ENCODE results near the gene SIGMAR1.
"Not testable (repeated sequence)": the region's sequence is repeated elsewhere in the genome, so short reads cannot be mapped to it uniquely, and the experiment has no call there.

SIGMAR1 gene

GRCh38 chr9:34656992-34657391 lies 19.4 kb upstream of the SIGMAR1 start:
- DNase-seq (ENCODE audit: extremely low spot score, insufficient read length, low read depth): no peak
- FAIRE-seq: no peak

DNA sequence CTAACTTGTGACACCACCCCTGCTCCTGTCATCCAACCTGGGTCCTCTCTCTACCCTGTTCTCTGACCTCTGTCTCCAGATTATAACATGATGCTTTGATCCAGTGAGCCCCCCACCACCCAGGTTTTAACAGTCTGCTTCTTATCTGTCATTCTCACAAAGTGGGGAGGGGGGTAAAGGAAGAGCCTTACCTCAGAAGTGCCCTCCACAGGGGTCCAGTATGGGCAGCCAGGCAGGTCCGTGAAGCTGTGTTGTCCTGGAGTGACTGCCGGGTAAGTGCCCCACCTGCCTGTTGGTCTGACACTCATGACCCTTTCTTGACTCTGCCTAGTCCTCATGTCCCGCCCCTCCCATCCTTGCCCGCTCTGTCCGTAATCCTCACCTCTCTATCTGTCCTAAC lies 17.8 kb upstream of the SIGMAR1 start:
- DNase-seq (ENCODE audit: extremely low spot score, insufficient read length, low read depth): no peak
- FAIRE-seq: no peak

DNA sequence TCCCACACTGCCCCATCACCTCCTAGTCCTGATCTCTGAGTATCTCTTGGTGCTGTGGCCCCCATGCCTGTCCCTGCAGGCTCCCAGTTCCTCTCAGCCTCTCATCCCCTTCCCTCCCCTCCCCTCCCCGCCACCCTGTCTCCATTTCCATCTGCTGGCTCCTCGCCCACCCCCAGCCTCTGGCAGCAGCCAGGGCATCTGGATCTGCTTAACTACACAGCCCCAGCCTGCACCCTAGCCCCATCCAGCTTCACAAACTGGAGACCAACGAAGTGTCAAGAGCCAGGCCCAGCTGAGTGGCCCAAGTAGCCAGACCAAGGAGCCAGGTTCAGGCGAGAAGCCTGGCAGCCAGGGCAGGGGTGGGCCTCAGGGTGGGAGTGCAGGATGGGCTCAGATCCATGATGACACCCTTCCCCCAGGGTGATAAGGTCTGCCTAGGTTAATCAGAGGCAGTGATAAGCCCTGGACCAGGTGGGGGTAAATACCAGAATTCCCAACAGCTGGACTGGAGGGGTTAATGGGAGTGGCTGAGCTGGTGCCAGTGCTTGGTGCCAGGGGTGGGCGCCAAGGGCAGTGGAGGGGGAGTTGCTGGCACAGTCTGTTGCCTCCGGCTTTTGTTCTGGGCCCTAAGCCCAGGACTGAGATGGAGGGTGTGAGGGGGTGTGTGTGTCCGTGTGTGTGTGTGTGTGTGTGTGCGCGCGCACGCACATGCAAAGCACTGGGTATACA lies 16.9 kb upstream of the SIGMAR1 start:
- FAIRE-seq (no peak), DNase-seq (ENCODE audit: extremely low spot score, insufficient read length, low read depth) (no peak)

DNA sequence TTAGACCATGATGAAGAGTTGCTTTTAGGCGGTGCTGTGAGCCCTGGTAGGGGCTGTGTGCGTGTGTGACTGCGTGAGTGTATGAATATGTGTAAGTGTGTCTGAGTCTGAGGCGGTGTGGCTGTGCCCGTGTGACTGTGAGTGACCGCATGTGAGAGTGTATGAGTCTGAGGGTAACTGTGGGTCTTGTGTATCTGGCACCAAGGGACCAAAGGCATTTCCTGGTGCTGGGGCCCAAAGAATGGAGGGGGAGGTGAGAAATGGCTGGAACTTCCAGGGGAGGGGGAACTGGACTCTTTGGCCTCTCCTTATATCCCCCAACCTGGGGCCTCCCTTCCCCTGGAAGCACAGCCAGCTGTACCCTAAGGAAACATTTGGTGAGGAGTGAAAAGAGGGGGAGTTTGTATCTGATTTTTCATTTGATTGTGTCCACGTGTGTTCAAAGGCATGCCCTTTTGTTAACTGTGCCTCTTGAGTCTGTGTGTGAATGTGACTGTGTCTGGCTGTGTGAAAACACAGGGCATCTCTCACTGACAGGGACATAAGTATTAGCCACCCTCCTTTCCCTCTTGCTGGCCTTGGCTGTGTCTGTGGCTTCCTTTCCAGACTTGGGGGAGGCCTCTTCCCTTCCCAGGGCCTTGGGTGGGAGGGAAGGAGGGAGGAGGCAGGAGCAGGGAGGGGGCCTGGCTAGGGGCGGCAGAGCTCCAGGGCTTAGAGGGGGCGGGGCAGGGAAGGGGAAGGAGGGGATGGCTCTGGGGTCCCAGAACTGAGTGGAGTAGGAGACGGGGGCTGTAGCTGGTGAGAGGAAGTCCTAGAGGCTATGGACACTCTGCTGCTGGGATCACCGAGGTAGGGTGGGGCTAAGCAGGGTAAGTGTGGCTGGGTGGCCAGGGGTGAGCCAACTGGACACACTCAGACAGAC lies 15.8 kb upstream of the SIGMAR1 start:
- FAIRE-seq (no peak), DNase-seq (ENCODE audit: extremely low spot score, insufficient read length, low read depth) (no peak)

DNA sequence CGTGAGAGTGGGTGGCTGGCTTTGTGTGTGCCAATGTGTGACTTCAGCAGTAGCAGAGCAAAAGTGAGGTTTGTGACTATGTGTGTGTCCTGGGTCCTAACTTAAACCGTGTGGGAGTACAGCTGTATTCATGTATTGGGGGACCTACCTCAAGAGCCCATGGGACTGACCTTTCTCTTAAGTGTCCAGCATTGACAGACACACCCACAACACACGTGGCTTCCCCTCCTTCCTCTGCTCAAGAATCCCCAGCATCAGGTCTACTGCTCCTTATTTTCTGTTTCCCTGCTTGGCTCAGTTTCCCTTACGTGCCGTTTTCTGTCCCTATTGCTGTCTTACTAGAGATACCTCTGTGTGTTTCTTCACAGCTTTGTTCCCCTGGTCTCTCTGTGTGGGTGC lies 15.0 kb upstream of the SIGMAR1 start:
- DNase-seq (ENCODE audit: extremely low spot score, insufficient read length, low read depth) (no peak), FAIRE-seq (no peak)

GRCh38 chr9:34651876-34652601 lies 14.5 kb upstream of the SIGMAR1 start, which contains the start of gene IL11RA:
Gene IL11RA (plus strand): TSS chr9:34652185. CDS start chr9:34655218, 3,033 bp downstream.
- no peak for DNase-seq (ENCODE audit: extremely low spot score, insufficient read length, low read depth)
- FAIRE-seq: no peak

DNA sequence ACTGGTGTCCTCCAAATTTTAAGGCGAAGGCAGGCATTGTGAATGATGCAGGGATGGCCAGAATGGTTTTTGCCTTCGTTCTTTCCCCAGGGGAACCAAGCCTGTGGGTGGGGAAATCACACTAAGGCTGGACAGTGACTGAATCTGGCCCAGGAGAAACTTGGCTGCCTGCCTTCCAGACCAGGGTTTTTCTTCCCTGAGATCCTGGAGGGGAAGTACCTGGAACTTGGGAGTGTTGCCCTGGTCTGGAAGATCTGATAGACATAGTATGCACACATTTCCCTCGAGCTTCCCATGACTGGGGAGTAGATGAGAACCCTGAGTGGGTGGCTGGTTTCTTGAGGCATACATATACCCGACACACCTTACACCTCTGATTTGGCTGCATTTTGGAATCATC lies 13.7 kb upstream of the SIGMAR1 start:
- DNase-seq (ENCODE audit: extremely low spot score, insufficient read length, low read depth) (no peak), FAIRE-seq (no peak)

GRCh38 chr9:34650816-34651215 lies 13.2 kb upstream of the SIGMAR1 start:
- FAIRE-seq (no peak), DNase-seq (ENCODE audit: extremely low spot score, insufficient read length, low read depth) (no peak)

- no peak for FAIRE-seq
Observed at GRCh38 chr9:34648673-34649072, 11.1 kb upstream of the SIGMAR1 start.

DNA sequence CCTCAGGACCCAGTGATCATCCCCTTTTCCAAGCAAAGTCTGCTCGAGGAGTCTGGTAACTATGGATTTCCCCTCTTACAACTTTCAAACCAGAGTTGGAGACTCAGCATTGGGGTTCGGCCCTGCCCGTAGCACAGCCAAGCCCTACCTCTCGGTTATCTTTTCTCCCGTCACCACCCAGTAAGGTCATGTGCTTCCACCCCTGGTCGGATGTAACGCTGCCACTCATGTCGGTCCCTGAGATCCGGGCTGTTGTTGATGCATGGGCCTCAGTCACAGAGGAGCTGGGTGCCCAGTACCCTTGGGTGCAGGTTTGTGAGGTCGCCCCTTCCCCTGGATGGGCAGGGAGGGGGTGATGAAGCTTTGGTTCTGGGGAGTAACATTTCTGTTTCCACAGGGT lies 10.1 kb upstream of the SIGMAR1 start:
- DNase-seq (ENCODE audit: extremely low spot score, insufficient read length, low read depth) (no peak), FAIRE-seq (no peak)

More at GRCh38 chr9:34648673-34649072, 11.1 kb upstream of the SIGMAR1 start:
- DNase-seq (ENCODE audit: extremely low spot score, insufficient read length, low read depth): no peak

GRCh38 chr9:34647084-34647403 lies 9.5 kb upstream of the SIGMAR1 start:
- no peak for DNase-seq (ENCODE audit: extremely low spot score, insufficient read length, low read depth)
- no peak for FAIRE-seq

DNA sequence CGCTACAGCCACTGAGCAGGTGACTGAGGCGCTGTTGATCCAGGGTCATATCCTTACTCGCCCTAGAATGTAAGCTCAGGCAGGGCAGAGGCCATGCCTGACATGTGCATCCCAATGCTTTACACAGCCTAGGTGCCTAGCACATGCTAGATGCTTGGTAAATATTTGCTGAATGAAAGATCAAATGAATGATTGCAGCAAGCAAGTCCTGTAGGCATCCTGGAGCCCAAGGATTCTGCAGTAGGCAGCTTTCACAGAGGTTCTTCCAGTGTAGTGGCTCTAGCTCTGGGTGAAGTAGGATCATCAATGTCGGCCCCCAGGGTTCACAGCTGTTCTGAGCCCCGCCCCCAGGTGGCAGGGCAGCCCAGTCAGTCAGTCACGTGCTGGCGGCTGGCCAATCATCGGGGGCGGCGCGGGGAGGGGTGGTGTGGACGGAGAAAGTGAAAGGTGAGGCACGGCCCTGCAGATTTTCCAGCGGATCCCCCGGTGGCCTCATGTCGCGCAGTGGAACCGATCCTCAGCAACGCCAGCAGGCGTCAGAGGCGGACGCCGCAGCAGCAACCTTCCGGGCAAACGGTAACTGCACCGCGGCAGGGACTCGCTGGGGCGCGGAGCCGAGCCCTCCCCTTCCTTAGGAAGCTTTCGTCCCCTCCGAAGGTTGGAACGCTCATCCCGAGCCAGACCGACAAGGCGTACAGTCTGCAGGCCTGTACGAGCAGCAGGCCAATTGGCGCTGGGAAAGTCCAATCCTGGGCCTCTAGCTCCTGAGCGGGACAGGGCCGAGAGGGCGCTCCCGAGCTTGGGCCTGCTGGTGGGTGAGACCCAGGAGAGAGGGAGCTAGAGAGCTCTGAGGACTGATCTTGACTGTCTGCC lies 8.9 kb upstream of the SIGMAR1 start, which contains the start of gene GALT:
Gene GALT (plus strand): TSS at position 465 of the 873 bp plus-strand sequence. CDS start 30 bp downstream, at position 495.
- DNase-seq (ENCODE audit: extremely low spot score, insufficient read length, low read depth) (peak; percentile 94), FAIRE-seq (peak; percentile 97)

DNA sequence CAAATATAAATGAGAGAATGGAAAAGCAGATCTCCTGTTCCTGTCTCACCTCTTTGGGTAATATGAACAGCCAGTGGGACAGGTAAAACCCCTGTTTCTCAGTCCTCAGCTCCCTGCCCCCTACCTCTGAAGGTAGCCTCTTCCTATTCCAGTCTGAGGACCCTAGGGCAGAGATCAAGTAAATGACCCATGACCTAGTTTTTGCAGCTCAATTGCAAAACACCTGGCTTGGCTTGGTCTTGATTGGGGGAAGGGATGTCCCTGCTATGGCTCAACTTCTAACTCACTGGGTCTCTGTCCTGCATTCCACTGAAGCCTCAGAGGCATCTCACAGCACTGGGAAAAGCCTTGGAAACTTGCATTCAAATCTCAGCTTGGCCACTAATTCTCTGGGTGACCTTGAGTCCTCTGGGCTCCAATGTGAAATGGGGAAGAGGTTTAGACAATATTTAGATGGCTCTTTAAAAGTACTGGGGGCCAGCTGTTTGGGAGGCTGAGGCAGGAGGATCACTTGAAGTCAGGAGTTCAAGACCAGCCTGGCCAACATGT lies 7.3 kb upstream of the SIGMAR1 start:
- FAIRE-seq: no peak
- DNase-seq (ENCODE audit: extremely low spot score, insufficient read length, low read depth): no peak

DNA sequence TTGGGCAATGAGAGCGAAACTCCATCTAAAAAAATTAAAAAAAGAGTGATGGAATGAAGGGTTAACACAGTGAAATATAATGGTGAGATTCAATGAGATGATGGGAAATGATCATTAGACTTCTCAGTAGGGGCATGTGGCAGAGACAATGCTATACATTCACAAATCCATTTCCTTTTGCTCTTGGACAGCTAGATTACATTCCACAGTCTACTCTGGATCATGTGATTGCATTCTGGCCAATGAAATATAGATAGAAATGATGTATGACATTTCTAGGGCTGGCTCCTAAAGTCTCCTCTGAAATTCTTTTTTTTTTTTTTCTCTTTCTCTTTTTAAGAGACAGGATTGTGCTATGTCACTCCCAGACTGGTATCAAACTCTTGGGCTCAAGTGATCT lies 5.1 kb upstream of the SIGMAR1 start:
- DNase-seq (ENCODE audit: extremely low spot score, insufficient read length, low read depth): no peak
- FAIRE-seq: no peak

DNA sequence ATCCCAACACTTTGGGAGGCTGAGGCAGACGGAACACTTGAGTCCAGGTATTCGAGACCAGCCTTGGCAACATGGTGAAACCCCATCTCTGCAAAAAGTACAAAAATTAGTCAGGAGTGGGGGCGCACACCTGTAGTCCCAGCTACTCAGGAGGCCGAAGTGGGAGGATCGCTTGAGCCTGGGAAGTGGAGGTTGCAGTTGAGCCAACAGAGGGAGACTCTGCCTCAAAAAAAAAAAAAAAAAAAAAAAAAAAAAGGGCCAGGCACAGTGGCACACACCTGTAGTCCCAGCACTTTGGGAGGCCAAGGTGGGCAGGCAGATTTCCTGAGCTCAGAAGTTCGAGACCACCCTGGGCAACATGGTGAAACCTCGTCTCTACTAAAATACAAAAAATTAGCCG lies 1.7 kb upstream of the SIGMAR1 start:
- FAIRE-seq; DNase-seq (ENCODE audit: extremely low spot score, insufficient read length, low read depth): not testable (repeated sequence)

- DNase-seq (ENCODE audit: extremely low spot score, insufficient read length, low read depth) (no peak), FAIRE-seq (no peak)
Observed at GRCh38 chr9:34638138-34638445, 505 bp upstream of the SIGMAR1 start.

GRCh38 chr9:34636791-34637355 lies 714 bp downstream of the SIGMAR1 start:
- FAIRE-seq (no peak), DNase-seq (ENCODE audit: extremely low spot score, insufficient read length, low read depth) (no peak)

DNA sequence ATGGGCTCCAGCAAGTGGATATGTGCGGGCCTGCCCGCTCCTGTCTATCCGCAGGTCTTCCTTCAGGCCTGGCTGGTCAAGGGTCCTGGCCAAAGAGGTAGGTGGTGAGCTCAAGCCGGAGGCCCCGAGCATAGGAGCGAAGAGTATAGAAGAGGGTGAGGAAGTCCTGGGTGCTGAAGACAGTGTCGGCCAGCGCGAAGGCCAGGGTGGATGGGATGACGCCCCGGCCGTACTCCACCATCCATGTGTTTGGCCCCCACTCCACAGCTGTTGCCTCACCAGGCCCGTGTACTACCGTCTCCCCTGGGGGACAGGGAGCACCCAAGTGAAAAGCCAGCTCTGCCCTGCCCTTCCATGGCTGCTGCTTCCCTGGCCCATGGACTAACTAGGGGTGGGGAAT lies 2.0 kb downstream of the SIGMAR1 start:
- FAIRE-seq: no peak
- DNase-seq (ENCODE audit: extremely low spot score, insufficient read length, low read depth): no peak

DNA sequence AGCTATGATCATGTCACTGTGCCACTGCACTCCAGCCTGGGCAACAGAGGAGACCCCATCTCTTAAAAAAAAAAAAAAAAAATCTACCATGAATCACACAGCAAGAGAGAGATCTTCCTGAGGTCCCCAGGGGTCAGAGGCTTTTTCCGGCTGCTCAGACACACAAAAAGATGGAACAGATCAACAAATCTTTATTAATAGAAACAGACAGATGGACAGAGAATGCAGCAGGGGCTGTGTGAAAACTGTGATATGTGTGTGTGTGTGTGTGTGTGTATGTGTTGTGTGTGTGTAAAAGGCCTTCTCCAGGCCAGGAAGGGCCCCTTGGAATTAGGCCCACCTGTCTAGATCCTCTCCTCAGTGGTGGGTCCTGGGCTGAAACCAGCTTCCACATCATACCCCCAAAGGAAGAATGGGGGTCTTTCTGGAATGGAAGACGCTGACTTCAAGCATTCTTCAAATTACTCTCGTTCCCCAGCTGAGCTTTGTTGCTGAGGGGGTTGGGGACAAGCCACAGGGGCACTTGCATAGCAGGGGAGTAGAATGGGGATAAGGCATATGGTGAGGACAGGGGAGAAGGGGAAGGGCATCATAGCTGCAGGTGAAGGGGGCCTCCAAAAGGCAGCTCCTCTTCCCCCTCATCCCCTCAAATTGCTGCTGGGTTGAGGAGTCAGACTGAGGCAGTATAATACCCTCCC lies 2.9 kb downstream of the SIGMAR1 start:
- FAIRE-seq: no peak
- DNase-seq (ENCODE audit: extremely low spot score, insufficient read length, low read depth): no peak

Data from GM18507 (cell line).